HEK293 (cell line): ENCODE measurements around the gene PLSCR5.

ENCODE experiments used
- BCL11B ChIP-seq: fragments of 450-650 bp; formaldehyde crosslinking; IDR thresholded peaks from 2 replicates; pipeline ENCODE4 v1.5.1; 2016; ENCODE audit warnings: low read depth, missing biosample characterization, missing genetic modification characterization
- GLIS1 ChIP-seq: fragments of 450-650 bp; formaldehyde crosslinking; IDR thresholded peaks from 2 replicates; pipeline ENCODE4 v1.5.1; 2016; ENCODE audit warnings: missing biosample characterization, missing genetic modification characterization
- GLIS2 ChIP-seq: fragments of 450-650 bp; formaldehyde crosslinking; IDR thresholded peaks from 2 replicates; pipeline ENCODE4 v1.5.1; 2016; ENCODE audit warnings: missing biosample characterization, missing genetic modification characterization
- HOXA7 ChIP-seq: sonication (generic); formaldehyde crosslinking; IDR thresholded peaks from 2 replicates; pipeline ENCODE4 v1.8.1; 2022; ENCODE audit warnings: missing genetic modification reagents, borderline replicate concordance
- KLF10 ChIP-seq: fragments of 450-650 bp; IDR thresholded peaks from 2 replicates; pipeline ENCODE4 v1.5.1; 2018; ENCODE audit warnings: missing biosample characterization, mild to moderate bottlenecking, missing genetic modification characterization
- KLF16 ChIP-seq: fragments of 450-650 bp; formaldehyde crosslinking; IDR thresholded peaks from 2 replicates; pipeline ENCODE4 v1.5.1; 2017; ENCODE audit warnings: missing biosample characterization, missing genetic modification characterization
- SALL2 ChIP-seq: fragments of 450-650 bp; formaldehyde crosslinking; IDR thresholded peaks from 2 replicates; pipeline ENCODE4 v1.5.0; 2017; ENCODE audit warnings: missing biosample characterization, mild to moderate bottlenecking, missing genetic modification characterization, borderline replicate concordance
- SCRT1 ChIP-seq: fragments of 450-650 bp; formaldehyde crosslinking; IDR thresholded peaks from 2 replicates; pipeline ENCODE4 v1.5.1; 2016; ENCODE audit warnings: missing biosample characterization, missing genetic modification characterization, borderline replicate concordance
- ZBTB48 ChIP-seq: fragments of 450-650 bp; formaldehyde crosslinking; IDR thresholded peaks from 2 replicates; pipeline ENCODE4 v1.5.1; 2016; ENCODE audit warnings: missing biosample characterization, missing genetic modification characterization
- ZBTB6 ChIP-seq: fragments of 450-650 bp; formaldehyde crosslinking; IDR thresholded peaks from 2 replicates; pipeline ENCODE4 v1.5.1; 2017; ENCODE audit warnings: missing biosample characterization, missing genetic modification characterization
- ZFP3 ChIP-seq: fragments of 450-650 bp; formaldehyde crosslinking; IDR thresholded peaks from 2 replicates; pipeline ENCODE4 v1.5.1; 2016; ENCODE audit warnings: low read depth, missing biosample characterization, missing genetic modification characterization
- ZFP41 ChIP-seq: fragments of 450-650 bp; formaldehyde crosslinking; IDR thresholded peaks from 2 replicates; pipeline ENCODE4 v1.5.1; 2016; ENCODE audit warnings: missing biosample characterization, missing genetic modification characterization, borderline replicate concordance
- ZNF10 ChIP-seq: fragments of 450-650 bp; formaldehyde crosslinking; IDR thresholded peaks from 2 replicates; pipeline ENCODE4 v1.5.1; 2017; ENCODE audit warnings: missing biosample characterization, missing genetic modification characterization
- ZNF121 ChIP-seq: fragments of 450-650 bp; formaldehyde crosslinking; IDR thresholded peaks from 2 replicates; pipeline ENCODE4 v1.5.1; 2016; ENCODE audit warnings: missing biosample characterization, missing genetic modification characterization
- ZNF133 ChIP-seq: fragments of 450-650 bp; formaldehyde crosslinking; IDR thresholded peaks from 2 replicates; pipeline ENCODE4 v1.5.1; 2016; ENCODE audit warnings: missing biosample characterization, missing genetic modification characterization
- ZNF138 ChIP-seq: fragments of 450-650 bp; formaldehyde crosslinking; IDR thresholded peaks from 2 replicates; pipeline ENCODE4 v1.5.1; 2016; ENCODE audit warnings: missing biosample characterization, missing genetic modification characterization, borderline replicate concordance
- ZNF174 ChIP-seq: fragments of 450-650 bp; formaldehyde crosslinking; IDR thresholded peaks from 2 replicates; pipeline ENCODE4 v1.5.0; 2017; ENCODE audit warnings: missing biosample characterization, mild to moderate bottlenecking, missing genetic modification characterization
- ZNF221 ChIP-seq: fragments of 450-650 bp; formaldehyde crosslinking; IDR thresholded peaks from 2 replicates; pipeline ENCODE4 v1.5.1; 2017; ENCODE audit warnings: missing biosample characterization, missing genetic modification characterization, borderline replicate concordance
- ZNF23 ChIP-seq: fragments of 450-650 bp; formaldehyde crosslinking; IDR thresholded peaks from 2 replicates; pipeline ENCODE4 v1.5.1; 2016; ENCODE audit warnings: missing biosample characterization, missing genetic modification characterization, borderline replicate concordance
- ZNF24 ChIP-seq: fragments of 450-650 bp; formaldehyde crosslinking; IDR thresholded peaks from 2 replicates; pipeline ENCODE4 v1.5.1; 2016; ENCODE audit warnings: missing biosample characterization, missing genetic modification characterization
- ZNF292 ChIP-seq: fragments of 450-650 bp; formaldehyde crosslinking; IDR thresholded peaks from 2 replicates; pipeline ENCODE4 v1.5.1; 2016; ENCODE audit warnings: low read depth, missing biosample characterization, missing genetic modification characterization, borderline replicate concordance
- ZNF311 ChIP-seq: fragments of 450-650 bp; formaldehyde crosslinking; IDR thresholded peaks from 2 replicates; pipeline ENCODE4 v1.5.1; 2017; ENCODE audit warnings: missing biosample characterization, missing genetic modification characterization, borderline replicate concordance
- ZNF354C ChIP-seq: fragments of 450-650 bp; formaldehyde crosslinking; IDR thresholded peaks from 2 replicates; pipeline ENCODE4 v1.5.1; 2016; ENCODE audit warnings: missing biosample characterization, missing genetic modification characterization, low read depth, borderline replicate concordance
- ZNF423 ChIP-seq: fragments of 450-650 bp; formaldehyde crosslinking; IDR thresholded peaks from 2 replicates; pipeline ENCODE4 v1.5.1; 2016; ENCODE audit warnings: missing biosample characterization, missing genetic modification characterization
- ZNF548 ChIP-seq: fragments of 450-650 bp; formaldehyde crosslinking; IDR thresholded peaks from 2 replicates; pipeline ENCODE4 v1.5.1; 2016; ENCODE audit warnings: missing biosample characterization, missing genetic modification characterization
- ZNF560 ChIP-seq: fragments of 450-650 bp; formaldehyde crosslinking; IDR thresholded peaks from 2 replicates; pipeline ENCODE4 v1.5.1; 2017; ENCODE audit warnings: missing biosample characterization, missing genetic modification characterization, borderline replicate concordance
- ZNF610 ChIP-seq: fragments of 450-650 bp; formaldehyde crosslinking; IDR thresholded peaks from 2 replicates; pipeline ENCODE4 v1.5.1; 2016; ENCODE audit warnings: missing biosample characterization, missing genetic modification characterization, borderline replicate concordance
- ZNF623 ChIP-seq: fragments of 450-650 bp; formaldehyde crosslinking; IDR thresholded peaks from 2 replicates; pipeline ENCODE4 v1.5.1; 2016; ENCODE audit warnings: missing biosample characterization, missing genetic modification characterization
- ZNF626 ChIP-seq: fragments of 450-650 bp; sonication (Bioruptor Pico); formaldehyde crosslinking; IDR thresholded peaks from 2 replicates; pipeline ENCODE4 v1.5.1; 2018; ENCODE audit warnings: missing biosample characterization, missing genetic modification characterization, inconsistent platforms
- ZXDB ChIP-seq: fragments of 450-650 bp; formaldehyde crosslinking; IDR thresholded peaks from 2 replicates; pipeline ENCODE4 v1.5.1; 2016; ENCODE audit warnings: missing biosample characterization, missing genetic modification characterization
- TF ChIP-seq, protein P1 (sequence below): fragments of 450-650 bp; formaldehyde crosslinking; IDR thresholded peaks from 2 replicates; pipeline ENCODE4 v1.5.1; 2016; ENCODE audit warnings: missing biosample characterization, missing genetic modification characterization
- TF ChIP-seq, protein P2 (sequence below): fragments of 450-650 bp; formaldehyde crosslinking; IDR thresholded peaks from 2 replicates; pipeline ENCODE4 v1.5.1; 2016; ENCODE audit warnings: missing biosample characterization, missing genetic modification characterization
- TF ChIP-seq, protein P3 (sequence below): fragments of 450-650 bp; formaldehyde crosslinking; IDR thresholded peaks from 2 replicates; pipeline ENCODE4; 2016; ENCODE audit warnings: missing biosample characterization, missing genetic modification characterization

Gene PLSCR5

GRCh38 chr3:146544002-146544928 is 60.9 kb downstream of the PLSCR5 start, which contains the start of gene PLSCR1 (continued):
- TF ChIP-seq, protein P1, sequence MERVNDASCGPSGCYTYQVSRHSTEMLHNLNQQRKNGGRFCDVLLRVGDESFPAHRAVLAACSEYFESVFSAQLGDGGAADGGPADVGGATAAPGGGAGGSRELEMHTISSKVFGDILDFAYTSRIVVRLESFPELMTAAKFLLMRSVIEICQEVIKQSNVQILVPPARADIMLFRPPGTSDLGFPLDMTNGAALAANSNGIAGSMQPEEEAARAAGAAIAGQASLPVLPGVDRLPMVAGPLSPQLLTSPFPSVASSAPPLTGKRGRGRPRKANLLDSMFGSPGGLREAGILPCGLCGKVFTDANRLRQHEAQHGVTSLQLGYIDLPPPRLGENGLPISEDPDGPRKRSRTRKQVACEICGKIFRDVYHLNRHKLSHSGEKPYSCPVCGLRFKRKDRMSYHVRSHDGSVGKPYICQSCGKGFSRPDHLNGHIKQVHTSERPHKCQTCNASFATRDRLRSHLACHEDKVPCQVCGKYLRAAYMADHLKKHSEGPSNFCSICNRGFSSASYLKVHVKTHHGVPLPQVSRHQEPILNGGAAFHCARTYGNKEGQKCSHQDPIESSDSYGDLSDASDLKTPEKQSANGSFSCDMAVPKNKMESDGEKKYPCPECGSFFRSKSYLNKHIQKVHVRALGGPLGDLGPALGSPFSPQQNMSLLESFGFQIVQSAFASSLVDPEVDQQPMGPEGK: peak; percentile 57; the same call in 1 of the 2 replicates
- no peak for TF ChIP-seq ZNF10
- no peak for TF ChIP-seq ZNF24 (tag by site-specific recombination)
- TF ChIP-seq GLIS1: peak; percentile 43; the same call in 1 of the 2 replicates
- no peak for TF ChIP-seq ZNF221 (tag by site-specific recombination)
- TF ChIP-seq ZNF354C: no peak
- no peak for TF ChIP-seq ZNF174
- TF ChIP-seq GLIS2 (tag by site-specific recombination): peak; percentile 76
- TF ChIP-seq ZNF23 (tag by site-specific recombination): no peak
- TF ChIP-seq ZXDB (tag by site-specific recombination): 0 out of 2 replicates have a peak, but pooled peaks have one; percentile 34
- TF ChIP-seq KLF16 (tag by site-specific recombination): no peak
- TF ChIP-seq ZNF610 (tag by site-specific recombination): no peak
- peak; percentile 66 for TF ChIP-seq ZBTB6 (tag by site-specific recombination)
- TF ChIP-seq, protein P2, sequence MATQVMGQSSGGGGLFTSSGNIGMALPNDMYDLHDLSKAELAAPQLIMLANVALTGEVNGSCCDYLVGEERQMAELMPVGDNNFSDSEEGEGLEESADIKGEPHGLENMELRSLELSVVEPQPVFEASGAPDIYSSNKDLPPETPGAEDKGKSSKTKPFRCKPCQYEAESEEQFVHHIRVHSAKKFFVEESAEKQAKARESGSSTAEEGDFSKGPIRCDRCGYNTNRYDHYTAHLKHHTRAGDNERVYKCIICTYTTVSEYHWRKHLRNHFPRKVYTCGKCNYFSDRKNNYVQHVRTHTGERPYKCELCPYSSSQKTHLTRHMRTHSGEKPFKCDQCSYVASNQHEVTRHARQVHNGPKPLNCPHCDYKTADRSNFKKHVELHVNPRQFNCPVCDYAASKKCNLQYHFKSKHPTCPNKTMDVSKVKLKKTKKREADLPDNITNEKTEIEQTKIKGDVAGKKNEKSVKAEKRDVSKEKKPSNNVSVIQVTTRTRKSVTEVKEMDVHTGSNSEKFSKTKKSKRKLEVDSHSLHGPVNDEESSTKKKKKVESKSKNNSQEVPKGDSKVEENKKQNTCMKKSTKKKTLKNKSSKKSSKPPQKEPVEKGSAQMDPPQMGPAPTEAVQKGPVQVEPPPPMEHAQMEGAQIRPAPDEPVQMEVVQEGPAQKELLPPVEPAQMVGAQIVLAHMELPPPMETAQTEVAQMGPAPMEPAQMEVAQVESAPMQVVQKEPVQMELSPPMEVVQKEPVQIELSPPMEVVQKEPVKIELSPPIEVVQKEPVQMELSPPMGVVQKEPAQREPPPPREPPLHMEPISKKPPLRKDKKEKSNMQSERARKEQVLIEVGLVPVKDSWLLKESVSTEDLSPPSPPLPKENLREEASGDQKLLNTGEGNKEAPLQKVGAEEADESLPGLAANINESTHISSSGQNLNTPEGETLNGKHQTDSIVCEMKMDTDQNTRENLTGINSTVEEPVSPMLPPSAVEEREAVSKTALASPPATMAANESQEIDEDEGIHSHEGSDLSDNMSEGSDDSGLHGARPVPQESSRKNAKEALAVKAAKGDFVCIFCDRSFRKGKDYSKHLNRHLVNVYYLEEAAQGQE (tag by site-specific recombination): no peak
- TF ChIP-seq ZNF121 (tag by site-specific recombination): no peak
- peak; percentile 33; the same call in 1 of the 2 replicates for TF ChIP-seq ZNF423
- TF ChIP-seq ZNF623: no peak
- TF ChIP-seq SCRT1 (tag by site-specific recombination): no peak
- no peak for TF ChIP-seq ZNF548 (tag by site-specific recombination)
- no peak for TF ChIP-seq ZFP3 (tag by site-specific recombination)
- TF ChIP-seq ZNF138 (tag by site-specific recombination): no peak
- no peak for TF ChIP-seq BCL11B
- TF ChIP-seq, protein P3, sequence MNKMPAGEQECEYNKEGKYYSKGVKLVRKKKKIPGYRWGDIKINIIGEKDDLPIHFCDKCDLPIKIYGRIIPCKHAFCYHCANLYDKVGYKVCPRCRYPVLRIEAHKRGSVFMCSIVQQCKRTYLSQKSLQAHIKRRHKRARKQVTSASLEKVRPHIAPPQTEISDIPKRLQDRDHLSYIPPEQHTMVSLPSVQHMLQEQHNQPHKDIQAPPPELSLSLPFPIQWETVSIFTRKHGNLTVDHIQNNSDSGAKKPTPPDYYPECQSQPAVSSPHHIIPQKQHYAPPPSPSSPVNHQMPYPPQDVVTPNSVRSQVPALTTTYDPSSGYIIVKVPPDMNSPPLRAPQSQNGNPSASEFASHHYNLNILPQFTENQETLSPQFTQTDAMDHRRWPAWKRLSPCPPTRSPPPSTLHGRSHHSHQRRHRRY (tag by site-specific recombination): no peak
- no peak for TF ChIP-seq ZNF311 (tag by site-specific recombination)
- no peak for TF ChIP-seq KLF10 (tag by site-specific recombination)
- TF ChIP-seq ZNF626: no peak
- TF ChIP-seq ZFP41 (tag by site-specific recombination): no peak
- no peak for TF ChIP-seq ZNF292 (tag by site-specific recombination)
- no peak for TF ChIP-seq ZNF133
- no peak for TF ChIP-seq ZNF560 (tag by site-specific recombination)
- TF ChIP-seq ZBTB48 (tag by site-specific recombination): 0 out of 2 replicates have a peak, but pooled peaks have one; percentile 6
- TF ChIP-seq SALL2 (tag by site-specific recombination): no peak
- no peak for TF ChIP-seq HOXA7 (CRISPR knock-in tag)
